Ramos (cell line): Measurements from ENCODE around the gene LITAFD.
"Not testable (repeated sequence)": the region's sequence is repeated elsewhere in the genome, so short reads cannot be mapped to it uniquely, and the experiment has no call there.

ENCODE experiments used
- in situ Hi-C: fragments of 300-500 bp; cut with MboI; formaldehyde crosslinking; loops from one replicate; pipeline ENCODE4 v1.14.3; 2022; ENCODE audit warnings: low sequenced_read_pairs; ENCODE audit not compliant: unreplicated experiment

Gene LITAFD

DNA sequence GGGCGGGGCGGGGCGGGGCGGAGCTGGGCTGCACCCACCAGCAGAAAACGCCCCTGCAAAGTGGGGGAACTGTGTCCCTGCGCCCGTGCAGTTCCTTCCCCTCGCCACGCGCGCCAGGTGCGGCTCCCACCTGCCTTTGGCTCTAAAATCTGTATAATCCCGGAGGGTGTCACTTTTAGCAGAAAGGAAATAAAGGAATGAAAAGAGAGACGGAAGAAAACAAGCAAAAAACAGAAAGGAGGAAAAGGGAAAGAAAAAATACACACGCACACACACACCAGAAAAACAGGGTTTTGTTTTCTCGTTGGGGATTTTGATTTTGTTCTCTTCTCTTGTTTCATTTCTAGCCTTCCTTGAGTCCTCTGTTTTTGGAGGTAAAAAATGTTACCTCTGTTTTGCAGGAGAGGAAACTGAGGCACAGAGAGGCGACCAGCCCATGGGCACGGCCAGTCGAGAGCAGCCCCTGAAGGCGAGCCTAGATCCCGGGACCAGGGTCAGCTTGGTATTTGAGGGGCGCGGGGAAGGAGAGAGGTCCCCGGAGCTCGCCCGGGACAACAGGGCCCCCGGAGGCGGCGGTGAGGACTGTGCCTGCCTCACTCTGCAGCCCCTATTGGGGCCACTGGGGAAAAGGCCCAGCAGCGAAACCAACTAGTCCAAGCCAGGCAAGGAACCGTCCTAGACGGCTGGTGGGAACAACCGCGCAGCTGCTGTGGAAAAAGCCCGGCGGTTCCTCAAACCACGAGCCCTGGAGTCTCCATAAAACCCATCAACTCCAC is 12.8 kb upstream of the LITAFD start:
- in situ Hi-C loops = no loop called here

DNA sequence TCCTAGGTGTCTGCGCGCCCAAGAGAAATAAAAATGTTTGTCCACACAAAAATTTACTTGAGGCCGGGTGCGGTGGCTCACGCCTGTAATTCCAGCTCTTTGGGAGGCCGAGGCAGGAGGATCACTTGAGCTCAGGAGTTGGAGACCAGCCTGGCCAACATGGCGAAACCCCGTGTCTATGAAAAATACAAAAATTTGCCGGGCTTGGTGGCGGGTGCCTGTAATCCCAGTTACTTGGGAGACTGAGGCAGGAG is 12.2 kb upstream of the LITAFD start:
- in situ Hi-C loops = not testable (repeated sequence)

DNA sequence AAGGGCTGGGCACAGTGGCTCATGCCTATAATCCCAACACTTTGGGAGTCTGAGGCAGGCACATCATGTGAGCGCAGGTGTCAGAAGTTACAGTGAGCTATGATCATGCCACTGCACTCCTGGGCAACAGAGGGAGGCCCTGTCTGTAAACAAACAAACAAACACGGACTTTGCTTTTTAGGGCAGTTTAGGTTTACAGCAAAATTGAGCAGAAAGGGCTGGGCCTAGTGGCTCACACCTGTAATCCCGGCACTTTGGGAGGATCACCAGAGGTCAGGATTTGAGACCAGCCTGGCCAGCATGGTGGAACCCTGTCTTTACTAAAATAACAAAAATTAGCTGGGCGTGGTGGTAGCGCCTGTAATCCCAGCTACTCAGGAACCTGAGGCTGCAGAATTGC is 10.1 kb upstream of the LITAFD start:
- in situ Hi-C loops = no loop called here

DNA sequence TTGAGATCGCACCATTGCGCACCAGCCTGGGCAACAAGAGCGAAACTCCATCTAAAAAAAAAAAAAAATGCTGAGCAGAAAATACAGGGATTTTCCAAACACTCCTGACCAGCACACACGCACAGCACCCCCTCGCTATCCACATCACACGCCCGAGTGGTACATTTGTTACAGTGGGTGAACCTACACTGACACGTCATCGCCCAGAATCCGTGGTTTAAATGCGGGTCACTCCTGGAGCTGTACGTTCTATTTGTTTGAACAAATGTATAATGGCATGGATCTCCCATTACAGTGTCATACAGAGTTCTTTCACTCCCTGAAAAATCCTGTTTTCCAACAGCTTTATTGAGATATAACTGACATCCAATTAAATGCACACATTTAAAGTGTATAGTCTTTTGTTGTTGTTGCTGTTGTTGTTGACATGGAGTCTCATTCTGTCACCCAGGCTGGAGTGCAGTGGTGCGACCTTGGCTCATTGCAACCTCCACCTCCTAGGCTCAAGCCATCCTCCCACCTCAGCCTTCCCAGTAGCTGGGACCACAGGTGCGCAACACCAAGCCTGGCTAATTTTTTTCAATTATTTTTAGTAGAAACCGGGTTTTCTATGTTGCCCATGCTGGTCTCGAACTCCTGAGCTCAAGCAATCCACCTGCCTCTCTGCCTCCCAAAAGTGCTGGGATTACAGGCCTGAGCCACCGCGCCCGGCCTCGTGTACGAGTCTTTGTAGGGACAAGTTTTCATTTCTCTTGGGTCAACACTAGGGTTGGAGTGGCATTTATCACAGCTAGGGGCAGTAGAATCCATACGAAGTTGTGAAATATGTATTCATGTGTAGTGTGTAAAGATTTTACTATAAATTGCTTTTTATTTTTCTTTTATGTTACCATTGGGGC is 8.9 kb upstream of the LITAFD start:
- in situ Hi-C loops = no loop called here

DNA sequence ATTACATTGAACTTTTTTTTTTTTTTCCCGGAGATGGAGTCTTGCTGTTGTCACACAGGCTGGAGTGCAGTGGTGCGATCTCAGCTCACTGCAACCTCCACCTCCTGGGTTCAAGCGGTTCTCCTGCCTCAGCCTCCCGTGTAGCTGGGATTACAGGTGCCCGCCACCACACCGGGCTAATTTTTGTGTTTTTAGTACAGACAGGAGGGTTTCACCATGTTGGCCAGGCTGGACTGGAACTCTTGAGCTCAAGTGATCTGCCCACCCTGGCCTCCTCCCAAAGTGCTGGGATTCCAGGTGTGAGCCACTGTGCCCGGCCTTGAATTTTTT is 8.3 kb upstream of the LITAFD start:
- in situ Hi-C loops = not testable (repeated sequence)

DNA sequence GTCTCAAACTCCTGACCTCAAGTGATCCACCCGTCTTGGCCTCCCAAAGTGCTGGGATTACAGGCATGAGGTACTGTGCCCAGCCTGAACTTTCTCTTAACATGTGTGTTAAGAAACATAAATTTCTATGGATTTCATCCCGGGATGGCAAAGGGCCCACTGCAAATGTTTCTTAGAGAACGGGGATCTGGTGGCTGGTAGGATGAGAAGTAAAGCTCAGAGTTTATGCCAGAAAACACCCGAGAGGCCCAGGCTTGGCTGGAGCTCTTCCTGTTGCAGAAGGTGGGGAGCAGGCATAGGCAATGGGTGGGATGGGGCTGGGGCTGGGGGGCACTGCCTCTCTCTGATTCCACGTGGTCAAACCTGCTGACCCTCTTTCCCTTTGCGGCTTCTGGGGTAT is 7.8 kb upstream of the LITAFD start:
- in situ Hi-C loops = no loop called here

DNA sequence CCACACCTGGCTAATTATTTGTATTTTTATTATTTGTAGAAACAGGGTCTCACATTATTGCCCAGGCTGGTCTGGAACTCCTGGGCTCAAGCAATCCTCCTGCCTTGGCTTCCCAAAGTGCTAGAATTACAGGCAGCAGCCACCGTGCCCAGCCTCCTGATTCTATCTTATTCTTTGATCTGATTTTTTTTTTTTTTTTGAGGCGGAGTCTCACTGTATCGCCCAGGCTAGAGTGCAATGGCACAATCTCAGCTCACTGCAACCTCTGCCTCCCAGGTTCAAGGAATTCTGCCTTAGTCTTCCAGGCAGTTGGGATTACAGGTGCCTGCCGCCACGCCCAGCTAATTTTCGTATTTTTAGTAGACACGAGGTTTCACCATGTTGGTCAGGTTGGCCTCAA is 6.8 kb upstream of the LITAFD start:
- in situ Hi-C loops = loop anchor here (5.0 kb wide), 1 partner anchor 218 kb away; no protein-coding TSS in a partner anchor

DNA sequence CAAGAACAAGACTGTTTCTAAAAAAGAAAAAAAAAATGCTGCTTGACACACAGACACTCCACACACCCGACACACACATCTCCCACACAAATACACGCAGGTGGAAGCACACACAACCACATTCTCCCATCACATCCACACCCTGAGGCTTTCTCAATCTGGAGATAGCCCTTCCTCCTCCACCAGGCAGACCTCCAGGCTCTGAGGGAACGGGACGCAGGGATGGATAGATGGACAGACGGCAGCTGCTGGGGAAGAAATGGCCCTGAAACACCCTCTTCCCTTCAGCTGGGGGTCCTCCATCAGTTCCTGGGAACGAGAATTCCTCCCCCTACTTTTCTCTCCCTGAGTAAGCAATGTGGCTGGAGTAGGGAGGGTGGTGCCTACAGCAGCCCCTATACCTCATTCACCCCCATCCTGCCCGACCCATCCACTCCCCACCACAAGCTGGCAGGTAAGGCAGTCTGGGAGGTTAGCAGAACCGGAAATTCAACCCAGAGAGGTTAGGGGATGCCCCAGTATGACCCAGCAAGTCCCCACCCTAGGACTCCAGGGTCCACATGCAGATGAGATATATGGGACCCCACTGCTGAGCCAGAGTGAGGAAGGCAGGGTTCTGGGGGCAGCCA is 4.1 kb upstream of the LITAFD start:
- in situ Hi-C loops = loop anchor here (5.0 kb wide), 1 partner anchor 221 kb away; no protein-coding TSS in a partner anchor

DNA sequence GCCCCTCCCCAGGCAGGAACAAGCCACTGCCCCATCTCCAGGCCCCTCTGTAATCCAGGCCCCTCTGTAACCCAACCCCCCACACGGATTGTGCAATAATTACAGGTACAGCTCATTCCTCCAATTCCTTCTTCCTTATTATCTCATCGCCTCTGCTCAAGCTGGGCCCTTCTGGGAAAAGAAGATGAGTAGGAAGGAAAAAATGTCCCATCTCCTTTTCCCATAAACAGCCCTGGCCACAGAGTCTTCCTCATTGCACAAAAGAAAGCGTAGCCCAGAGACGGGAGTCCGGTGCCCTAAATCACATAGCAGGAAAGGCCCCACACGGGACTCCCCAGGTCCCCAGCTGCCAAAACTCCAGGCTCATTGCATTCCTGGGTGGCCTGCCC is 3.6 kb upstream of the LITAFD start:
- in situ Hi-C loops = loop anchor here (5.0 kb wide), 1 partner anchor 221 kb away; no protein-coding TSS in a partner anchor

DNA sequence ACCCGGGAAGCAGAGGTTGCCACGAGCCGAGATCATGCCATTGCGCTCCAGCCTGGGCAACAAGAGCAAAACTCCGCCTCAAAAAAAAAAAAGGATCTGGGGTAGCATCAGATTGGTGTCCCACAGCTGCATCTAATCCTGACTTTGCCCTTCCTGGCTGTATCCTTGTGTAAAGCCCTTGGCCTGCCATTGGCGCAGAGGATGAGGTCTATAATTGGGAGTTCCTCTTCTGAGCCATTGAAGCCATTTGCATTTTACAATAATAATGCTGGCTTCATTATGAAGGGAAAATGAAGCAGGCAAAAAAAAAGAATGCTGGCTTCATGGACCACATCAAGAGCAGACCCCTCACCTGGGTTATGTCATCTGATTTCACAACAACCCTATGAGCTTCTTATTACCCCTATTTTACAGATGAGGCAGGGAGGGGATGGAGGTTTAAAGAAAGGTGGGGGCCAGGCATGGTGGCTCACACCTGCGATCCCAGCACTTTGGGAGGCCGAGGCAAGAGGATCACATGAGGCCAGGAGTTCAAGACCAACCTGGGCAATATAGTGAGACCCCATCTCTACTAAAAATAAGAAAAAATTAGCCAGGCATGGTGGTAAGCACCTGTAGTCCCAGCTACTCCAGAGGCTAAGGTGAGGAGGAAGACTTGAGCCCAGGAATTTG is 1.2 kb upstream of the LITAFD start:
- in situ Hi-C loops = loop anchor here (5.0 kb wide), 1 partner anchor 314 kb away; no protein-coding TSS in a partner anchor

DNA sequence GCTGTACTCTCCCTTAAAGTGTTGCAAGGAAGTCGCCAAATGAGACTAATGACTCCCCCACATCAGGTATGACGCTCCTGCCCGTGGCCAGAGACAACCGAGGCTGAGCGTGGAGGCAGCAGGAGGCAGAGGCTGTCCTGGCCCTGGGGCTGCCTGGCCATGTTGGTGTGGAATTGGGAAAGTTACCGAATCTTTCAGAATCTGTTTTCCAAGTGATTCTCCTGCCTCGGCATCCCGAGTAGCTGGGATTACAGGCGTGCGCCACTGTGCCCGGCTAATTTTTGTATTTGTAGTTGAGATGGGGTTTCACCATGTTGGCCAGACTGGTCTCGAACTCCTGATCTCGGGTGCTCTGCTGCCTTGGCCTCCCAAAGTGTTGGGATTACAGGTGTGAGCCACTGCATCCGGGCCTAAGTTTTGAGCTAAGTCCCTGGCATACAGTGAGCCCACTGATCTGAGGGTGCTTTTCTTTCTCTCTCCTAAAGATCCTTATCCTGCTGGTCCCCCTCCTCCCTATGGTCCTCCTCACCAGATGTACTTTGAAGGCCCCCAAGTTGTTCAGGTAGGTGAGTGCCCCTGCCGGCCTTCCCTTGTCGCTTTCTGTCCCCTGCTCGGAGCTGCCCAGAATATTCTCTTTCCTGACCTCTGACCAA is 700 bp downstream of the LITAFD start:
- in situ Hi-C loops = loop anchor here (5.0 kb wide), 1 partner anchor 316 kb away; no protein-coding TSS in a partner anchor

DNA sequence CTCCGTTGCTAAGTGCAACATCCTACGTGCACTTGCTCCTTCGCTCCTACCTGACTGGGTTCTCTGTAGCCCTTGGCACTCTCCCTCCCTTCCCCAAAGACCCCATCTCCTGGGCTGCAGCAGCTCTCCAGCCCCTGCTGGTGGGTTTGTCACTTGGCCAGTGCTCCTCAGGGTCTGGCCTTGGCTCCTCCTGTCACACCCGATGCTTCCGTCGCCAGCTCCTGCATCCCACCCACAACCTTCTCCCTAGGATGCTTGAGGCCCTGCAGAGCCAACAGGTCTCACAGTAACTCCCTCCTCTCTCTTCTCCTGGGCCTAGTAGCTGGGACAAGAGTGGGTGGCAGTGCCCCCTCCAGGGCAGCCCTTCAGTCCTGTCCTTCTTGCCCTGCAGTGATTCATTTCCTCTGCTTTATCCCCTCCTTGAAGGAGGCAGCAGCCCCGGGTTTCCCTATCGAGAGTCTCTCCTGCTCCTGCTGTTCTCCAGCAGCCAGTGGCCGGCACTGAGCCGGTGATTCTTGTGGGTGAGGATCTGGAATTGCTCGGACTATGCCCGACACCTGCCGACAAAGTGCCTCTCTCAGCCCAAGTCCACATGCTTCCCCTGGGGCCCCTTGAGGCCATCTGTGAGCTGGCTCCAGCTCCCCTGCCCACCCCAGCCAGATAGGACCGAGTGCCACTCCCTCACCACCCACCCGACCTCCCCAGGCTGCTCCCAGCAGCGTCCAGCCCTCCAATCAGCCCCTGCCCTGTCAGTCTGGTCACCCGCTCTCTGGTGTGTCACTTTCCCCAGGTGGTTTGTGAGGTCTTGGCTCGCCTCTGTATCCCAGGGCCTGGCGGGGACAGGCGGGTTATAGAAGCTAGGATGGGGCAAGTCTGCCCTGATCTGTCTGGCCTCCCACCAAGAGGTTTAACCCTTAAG is 3.8 kb downstream of the LITAFD start:
- in situ Hi-C loops = no loop called here

DNA sequence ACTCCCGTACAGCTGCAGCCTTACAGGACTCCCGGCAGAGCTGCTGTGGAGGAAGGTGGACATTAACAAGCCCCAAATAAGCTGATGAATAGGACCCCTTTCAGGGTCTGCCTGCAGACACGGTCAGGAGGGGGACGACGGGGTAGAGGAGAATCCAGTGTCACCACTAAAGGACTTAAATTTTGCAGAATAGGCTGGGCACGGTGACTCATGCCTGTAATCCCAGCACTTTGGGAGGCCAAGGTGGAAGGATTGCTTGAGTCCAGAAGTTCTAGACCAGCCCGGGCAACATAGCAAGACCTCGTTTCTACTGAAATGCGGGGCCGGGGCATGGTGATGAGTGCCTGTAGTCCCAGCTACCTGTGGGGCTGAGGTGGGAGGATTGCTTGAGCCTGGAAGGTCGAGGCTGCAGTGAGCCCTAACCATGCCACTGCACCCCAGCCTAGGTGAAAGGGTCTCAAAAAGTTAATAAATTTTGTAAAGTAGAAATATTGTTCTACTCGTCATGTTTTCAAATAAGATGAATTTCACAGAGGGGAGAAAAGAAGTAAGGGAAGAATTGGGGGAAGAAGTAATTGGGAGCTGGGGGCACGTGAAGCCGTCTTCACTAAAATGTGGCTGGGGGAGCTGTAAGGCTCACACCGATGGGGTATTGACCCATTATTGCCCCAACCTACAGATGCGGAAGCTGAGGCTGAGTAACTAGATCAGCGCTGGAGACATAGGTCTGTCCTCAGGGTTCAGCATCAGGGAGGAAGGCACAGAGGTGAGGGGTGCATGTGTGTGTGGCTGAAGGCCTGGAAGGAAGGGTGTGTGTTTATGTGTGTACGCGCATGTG is 4.7 kb downstream of the LITAFD start:
- in situ Hi-C loops = no loop called here

DNA sequence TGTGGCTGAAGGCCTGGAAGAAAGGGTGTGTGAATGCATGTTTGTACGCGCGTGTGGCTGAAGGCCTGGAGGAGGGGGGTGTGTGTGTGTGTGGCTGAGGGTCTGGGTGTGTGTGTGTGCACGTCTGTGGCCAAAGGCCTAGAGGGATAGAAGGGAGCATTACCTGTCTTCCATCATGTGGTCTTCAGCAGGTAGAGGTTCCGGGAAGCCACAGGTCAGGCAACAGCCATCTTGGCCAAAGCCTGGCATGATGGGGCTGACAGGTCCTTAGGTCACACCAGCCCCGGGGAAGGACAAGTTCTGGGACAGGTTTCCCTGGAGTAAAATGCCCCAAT is 5.2 kb downstream of the LITAFD start:
- in situ Hi-C loops = no loop called here

DNA sequence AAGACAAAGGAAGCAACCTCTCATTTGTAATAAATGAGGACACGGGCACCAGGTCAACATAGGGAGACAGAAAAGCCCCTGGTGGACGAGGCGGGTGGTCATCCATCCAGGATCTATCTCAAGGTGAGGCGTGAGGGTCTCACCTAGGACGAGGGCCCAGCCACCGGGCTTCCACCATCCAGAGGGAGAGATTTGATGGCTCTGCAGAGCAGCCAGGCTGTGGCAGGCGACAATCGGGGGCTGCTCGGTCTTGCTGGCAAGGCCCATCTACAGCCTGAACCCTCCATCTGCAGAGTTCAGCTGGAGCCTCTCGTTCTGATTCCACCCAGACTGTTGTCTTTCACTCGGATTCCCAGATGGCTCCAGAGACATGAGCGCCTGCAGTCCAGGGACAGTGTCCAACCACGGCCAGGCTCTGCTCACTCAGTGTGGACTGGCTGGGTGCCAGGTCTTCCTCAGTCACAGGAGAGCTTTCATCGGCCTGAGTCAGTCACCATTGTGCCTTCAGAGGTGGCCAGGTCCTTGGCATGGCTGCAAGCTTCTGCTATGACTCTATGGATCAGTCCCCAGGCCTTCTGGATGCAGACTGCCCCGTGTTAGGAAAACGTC is 5.9 kb downstream of the LITAFD start:
- in situ Hi-C loops = no loop called here

DNA sequence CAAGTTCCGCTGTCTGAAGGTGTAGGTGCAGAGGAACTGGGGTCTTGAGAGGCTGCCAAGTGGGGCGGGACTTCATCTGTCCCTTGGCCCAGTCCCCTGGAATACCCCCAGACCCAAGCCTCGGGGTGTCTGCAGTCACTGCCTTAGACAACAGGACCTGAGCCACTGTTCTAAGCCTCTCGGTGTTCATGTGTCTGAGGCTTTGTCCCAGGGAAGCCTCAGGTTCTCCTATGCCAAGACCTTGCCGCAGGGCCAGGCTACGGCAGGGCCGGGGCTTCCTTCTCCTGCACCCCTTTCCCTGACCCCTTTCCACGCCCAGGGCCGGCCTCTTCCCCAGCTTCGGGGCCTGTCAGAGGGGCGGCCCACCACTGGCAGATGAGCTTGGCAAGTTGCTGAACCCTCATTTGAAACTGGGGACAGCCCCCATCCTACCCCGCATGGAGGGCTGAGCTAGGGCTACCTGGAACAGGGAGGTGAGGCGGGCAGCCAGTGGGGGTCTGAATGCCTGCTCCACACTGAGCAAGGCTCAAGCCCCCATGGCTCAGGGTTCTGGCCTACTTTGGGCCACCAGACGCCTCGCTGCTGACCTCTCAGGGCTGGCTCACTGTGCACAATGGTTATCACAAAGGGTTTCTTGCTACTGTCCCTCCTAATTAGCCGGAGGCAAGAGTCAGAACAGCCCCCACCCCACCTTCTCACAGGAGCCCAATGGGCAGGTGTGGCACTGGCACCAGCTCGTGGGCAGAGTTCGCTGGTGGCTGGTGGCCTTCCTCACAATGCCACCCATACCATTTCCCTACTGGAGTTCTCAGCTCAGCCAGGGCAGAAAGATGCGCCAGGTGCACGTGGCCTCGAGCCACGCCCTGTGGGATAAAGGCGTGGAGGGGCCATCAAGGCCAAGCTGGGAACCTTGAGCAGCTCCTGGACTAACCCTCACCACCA is 7.1 kb downstream of the LITAFD start:
- in situ Hi-C loops = no loop called here
